GM20431 (cell line): ENCODE measurements around the gene MAP3K12.

ENCODE experiments used
- in situ Hi-C: fragments of 300-500 bp; cut with MseI, MboI; formaldehyde crosslinking; loops from one replicate; pipeline ENCODE4 v1.15.0; 2020; ENCODE audit warnings: low sequenced_read_pairs; ENCODE audit not compliant: unreplicated experiment

The MAP3K12 gene

GRCh38 chr12:53478865-53479264, 20.4 kb downstream of the MAP3K12 start:
- in situ Hi-C loops, result no loop called here

- in situ Hi-C loops, result no loop called here
Measured at GRCh38 chr12:53476769-53477209, 22.5 kb downstream of the MAP3K12 start.

- in situ Hi-C loops, result no loop called here
Measured at GRCh38 chr12:53474819-53475218, 24.4 kb downstream of the MAP3K12 start.

GRCh38 chr12:53474077-53474476, 25.2 kb downstream of the MAP3K12 start:
- in situ Hi-C loops, result no loop called here

GRCh38 chr12:53472056-53472582, 27.1 kb downstream of the MAP3K12 start:
- in situ Hi-C loops, result no loop called here

- in situ Hi-C loops, result no loop called here
Measured at GRCh38 chr12:53468282-53468681, 31.0 kb downstream of the MAP3K12 start.

GRCh38 chr12:53467880-53468279, 31.4 kb downstream of the MAP3K12 start:
- in situ Hi-C loops, result no loop called here

GRCh38 chr12:53467082-53467481, 32.2 kb downstream of the MAP3K12 start:
- in situ Hi-C loops, result no loop called here

GRCh38 chr12:53466640-53467039, 32.6 kb downstream of the MAP3K12 start:
- in situ Hi-C loops, result no loop called here

GRCh38 chr12:53465679-53466078, 33.6 kb downstream of the MAP3K12 start:
- in situ Hi-C loops, result no loop called here

GRCh38 chr12:53464685-53465418, 34.4 kb downstream of the MAP3K12 start:
- in situ Hi-C loops, result no loop called here

- in situ Hi-C loops, result no loop called here
Measured at GRCh38 chr12:53463802-53464560, 35.3 kb downstream of the MAP3K12 start.

GRCh38 chr12:53462935-53463334, 36.3 kb downstream of the MAP3K12 start:
- in situ Hi-C loops, result no loop called here

- in situ Hi-C loops, result no loop called here
Measured at GRCh38 chr12:53461591-53461990, 37.7 kb downstream of the MAP3K12 start.

GRCh38 chr12:53461059-53461458, 38.2 kb downstream of the MAP3K12 start:
- in situ Hi-C loops, result no loop called here

- in situ Hi-C loops, result no loop called here
Measured at GRCh38 chr12:53459097-53459496, 40.2 kb downstream of the MAP3K12 start.

- in situ Hi-C loops, result no loop called here
Measured at GRCh38 chr12:53456654-53457366, 42.4 kb downstream of the MAP3K12 start.

GRCh38 chr12:53454707-53455106, 44.6 kb downstream of the MAP3K12 start:
- in situ Hi-C loops, result no loop called here

GRCh38 chr12:53453953-53454640, 45.2 kb downstream of the MAP3K12 start:
- in situ Hi-C loops, result no loop called here
